ENCODE data around the gene KRTAP5-1.

KRTAP5-1 gene

DNA sequence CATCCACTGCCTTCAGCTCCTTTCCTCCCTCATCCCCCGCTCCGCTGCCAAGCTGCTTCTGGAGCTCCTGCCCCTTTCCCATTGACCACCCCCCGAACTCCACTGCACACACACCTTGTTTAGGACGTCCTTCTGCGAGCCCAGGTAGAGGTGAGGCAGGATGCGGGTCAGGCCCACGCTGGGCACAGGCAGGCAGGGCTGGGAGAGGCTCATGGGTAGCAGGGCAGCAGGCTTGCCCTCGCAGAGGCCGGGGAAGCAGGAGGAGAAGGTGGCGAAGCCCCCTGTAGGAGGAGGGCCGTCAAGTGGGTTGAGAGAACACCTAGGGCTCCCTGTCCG lies 26.3 kb downstream of the KRTAP5-1 start:
- DNase-seq, result no peak

DNA sequence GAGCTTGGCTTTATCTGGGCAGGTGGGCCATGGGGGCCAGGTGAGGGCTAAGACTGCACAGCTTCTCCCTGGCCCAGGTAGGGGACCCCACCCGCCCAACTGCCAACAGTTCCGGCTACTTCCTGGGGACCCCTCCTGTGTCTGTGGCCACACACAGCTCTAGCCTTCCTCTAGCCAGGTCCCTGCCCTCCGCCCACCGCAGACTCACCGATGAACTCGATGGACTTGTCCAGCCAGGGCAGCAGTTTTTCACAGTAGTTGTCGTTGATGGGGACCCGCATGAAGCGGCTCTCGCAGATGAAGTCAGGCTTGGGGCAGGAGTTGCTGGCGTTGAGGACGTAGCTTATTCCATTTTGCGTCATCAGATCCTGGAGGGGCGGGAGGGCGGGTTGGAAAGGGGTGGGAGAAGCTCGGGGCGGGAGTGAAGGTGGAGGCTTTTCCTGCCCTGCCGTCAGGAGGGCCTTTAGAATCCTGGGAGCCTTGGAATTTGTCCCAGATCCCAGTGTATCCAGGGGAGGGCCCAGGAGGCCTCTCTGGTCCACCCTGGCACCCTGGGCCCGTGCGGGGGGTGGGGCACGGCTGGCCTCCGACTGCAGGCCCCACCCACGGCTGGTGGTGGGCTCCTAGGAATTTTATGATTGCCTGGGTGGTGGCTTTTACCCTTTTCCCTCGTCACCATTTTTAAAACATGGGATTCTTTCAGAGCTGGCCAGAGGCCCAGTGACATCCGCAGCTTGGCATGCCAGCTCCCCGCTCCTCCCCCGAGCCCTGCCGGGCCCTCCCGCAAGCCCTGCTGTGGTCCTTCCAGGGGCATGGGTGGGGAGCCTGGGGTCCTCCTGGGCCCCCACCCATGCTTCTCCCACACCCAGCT lies 26.9 kb downstream of the KRTAP5-1 start:
- DNase-seq, result no peak

DNA sequence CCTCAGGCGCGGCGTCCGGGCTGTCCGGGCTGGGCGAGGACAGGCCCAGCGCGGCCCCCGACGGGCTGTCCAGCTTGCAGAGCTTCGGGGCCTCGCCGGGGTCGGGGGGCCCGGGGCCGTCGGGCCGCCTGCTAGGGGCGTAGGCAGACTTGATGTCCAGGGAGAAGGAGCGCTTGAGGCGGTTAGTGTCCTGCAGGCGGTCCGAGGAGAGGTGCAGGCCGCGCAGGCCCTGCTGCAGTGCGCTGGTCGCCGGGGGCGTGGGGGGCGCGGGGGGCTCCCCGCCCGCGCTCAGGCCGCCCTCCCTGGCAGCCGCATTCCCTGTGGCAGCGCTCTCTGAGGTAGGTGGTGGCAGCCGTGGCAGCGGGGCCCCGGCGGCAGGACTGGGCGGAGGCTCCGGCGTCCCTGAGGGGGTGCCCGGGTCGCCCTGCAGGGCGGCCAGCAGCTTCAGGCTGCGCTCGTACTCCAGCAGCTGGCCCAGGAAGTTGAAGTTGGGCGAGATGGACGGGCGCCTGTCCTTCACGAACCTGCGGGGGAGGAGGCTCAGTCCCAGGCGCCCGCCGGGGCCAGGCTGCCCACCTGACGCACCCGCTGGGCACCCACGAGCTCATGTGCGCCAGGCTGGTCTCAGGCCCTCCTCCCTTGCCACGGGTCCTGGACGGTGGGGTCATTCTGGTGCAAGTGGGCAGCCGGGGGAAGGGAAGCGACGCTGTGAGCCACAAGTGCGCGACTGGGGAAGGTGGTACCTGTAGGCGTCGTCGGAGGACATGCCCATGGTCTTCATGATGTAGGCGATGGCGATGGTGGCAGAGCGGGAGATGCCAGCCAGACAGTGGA lies 27.8 kb downstream of the KRTAP5-1 start:
- no peak for DNase-seq

DNA sequence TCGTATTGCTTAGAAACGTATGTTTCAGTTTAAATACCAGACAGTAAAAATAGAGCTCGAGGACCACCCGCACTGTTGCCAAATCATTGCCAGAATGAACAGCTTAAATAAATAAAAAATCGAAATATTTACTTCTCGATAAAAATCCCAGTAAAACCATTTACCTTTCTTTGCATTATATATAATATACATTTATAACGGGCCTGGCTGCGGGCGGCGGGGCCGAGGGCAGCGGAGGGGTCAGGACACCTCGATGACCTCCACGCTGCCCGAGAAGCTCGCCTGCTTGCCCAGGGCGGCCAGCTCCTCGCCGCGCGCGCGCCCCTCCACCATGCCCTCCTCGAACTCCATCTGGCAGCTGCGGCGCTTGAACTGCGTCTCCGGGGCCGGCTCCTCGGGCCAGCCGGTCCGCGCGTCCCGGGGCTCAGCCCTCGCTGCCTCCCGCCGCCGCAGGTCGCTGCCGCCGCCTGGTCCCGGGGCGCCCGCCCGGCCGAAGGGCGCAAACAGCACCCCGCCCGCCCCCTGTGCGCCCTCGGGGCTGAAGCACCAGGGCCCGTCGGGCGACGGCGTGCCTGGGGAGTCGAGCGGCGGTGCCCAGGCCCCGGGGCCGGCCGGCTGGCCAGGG lies 28.7 kb downstream of the KRTAP5-1 start:
- no peak for DNase-seq

- no peak for DNase-seq
These were observed 29.4 kb downstream of the KRTAP5-1 start for GRCh38 chr11:1555713-1556153.

GRCh38 chr11:1554981-1555712 lies 29.9 kb downstream of the KRTAP5-1 start:
- no peak for DNase-seq

- DNase-seq, result no peak
These were observed 31.1 kb downstream of the KRTAP5-1 start for GRCh38 chr11:1553808-1554594.

DNA sequence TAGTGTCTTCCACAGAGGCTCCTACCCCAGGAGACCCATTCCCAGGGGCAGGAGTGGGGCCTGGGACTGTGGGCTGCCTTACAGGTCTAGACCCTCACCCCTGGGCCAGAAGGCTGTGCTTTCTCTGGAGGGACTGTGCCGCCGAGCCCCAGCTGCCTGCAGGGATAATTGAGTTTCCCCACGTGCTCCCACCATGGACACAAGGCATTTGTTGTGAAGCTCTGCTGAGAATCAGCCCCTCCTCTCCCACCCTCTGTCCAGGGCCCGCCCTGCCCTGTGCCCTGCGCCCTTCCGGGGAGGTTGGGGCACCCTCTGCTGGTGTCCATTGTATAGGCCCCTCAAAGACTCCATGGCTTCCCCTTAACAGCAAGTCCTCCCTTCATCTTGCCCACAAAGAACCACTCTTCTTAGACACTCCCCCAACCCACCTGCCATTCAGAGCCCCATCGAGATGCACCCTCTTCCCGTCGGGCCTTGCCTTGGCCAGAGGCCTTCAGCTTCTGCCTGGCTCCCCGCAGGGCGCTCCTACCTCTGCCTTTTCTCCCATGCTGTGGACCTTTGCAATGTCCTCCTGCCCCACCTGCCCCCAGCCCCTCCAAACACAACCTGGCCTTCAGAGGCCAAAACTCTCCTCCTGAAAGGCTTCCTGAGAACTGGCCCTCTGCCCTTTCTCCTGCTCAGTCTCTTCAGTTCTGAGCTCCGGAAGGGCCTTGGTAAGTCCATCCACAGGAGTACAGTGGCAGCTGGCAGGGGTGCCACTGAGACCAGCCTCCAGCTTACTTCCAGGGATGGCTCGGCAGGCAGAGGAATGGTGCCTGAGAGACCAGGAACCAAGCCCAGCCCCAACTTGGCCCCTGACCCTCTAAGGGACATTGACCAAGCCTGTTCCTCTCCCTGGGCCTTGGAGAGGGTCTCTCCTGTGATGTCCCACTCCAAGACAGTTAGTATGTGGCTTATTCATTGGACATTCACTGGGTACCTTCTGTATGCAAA lies 35.4 kb downstream of the KRTAP5-1 start:
- DNase-seq, result no peak

DNA sequence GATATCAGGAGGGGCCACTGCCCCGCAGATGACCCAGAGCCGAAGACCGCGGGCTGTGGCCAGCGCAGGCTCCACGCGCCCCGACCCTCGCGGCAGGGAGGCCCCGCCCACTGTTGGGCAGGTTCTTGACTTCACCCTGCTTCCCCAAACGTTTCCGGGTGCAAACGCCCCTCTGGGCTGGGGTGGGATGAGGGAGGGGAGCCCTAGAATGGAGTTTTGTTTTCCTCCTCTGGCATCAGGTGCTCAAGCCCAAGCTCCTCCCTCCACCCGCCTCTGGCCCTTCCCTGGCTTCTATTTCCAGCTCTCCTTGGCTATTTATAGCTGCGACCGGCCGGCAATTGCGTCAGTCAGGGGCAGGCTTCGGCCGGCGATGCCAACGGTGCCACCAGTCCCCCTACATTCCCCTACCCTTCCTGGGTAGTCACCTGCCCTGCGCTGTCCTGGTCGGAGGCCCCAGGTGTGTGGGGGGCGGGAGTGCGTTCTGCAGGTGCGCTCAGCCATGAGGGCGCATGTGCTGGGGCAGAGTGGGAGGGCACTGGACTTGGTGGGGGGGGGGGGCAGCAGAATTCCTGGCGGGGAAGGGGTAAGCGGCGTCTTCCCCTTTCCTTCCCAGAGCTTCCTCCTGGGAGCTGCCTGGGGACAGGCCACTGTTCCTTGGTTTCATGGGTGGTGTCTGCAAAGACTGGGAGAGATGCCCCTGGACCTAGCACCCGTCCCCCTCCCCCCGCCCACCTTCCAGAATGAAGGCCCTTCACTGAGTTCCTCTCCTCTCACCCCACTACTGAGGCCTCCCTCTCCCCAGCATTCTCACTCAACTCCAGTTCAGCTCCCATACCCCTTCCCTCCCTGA lies 36.6 kb downstream of the KRTAP5-1 start:
- no peak for DNase-seq

- no peak for DNase-seq
These were observed 37.5 kb downstream of the KRTAP5-1 start for GRCh38 chr11:1547467-1548098.

DNA sequence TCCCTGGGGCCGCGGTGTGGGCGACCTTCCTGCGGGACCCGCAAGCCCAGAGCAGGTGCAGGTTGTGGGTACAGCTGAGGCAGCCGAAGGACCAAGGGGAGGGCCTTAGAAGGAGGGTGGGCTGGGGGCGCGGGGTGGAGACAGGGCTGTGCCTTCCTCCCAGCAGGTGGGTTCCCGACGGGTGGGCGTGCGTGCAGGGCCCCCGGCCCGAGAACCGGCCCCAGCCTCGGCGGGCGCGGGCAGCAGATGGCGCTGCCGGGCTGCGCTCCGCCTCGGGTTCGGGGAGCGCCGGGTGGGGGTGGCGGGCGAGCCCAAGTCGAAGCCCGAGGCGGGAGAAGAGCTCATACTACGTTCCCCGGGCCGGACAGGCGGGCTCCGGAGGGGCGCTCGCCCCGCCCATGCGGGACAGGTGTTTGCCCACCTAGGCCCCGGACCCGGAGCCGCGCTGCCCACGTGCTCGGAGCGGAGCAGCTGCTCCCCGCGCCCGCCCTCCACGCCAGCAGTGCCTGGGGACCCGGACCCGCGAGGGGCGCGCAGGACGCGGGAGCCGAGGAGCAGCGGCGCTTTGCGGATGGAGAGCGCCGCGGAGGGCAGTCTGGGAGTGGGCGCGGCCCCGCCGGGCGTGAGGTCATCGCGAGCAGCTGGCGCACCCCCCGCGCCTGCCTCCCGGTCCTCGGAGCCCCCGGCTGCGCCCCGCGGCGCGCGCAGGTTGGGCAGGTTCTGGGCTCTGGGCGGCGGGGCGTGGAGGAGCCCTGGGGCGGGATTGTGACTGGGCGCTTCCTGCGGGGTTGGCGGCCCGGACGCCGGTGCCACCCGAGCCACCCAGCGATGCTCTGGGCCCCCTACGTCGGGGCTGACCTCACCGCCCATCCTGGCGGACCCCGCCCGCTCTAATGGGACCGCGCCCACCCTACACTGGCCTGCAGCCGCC lies 38.3 kb downstream of the KRTAP5-1 start:
- peak; percentile 57 for DNase-seq

DNA sequence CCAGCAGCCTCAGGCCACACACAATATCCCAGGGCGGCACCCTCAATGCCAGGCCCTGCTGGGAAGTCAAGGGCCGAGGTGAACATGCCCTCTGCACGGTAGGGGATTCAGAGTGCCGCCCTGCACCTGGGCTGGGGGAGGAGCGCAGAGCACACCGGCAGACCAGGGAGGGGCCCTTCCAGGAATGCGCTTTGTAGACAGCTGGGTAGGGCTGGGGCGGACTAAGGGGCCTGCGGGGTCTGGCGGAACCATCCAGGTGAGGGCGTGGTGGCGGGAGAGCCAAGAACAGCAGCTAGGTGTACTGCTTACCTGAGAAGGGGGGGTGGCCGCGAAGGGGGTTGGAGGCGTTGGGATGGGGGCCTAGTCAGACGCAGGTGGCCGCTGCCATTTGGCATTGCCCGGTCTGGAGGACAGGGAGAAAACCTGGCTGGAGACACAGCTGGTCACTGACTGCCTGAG lies 39.0 kb downstream of the KRTAP5-1 start:
- no peak for DNase-seq

GRCh38 chr11:1545432-1545831 lies 39.7 kb downstream of the KRTAP5-1 start:
- no peak for DNase-seq

DNA sequence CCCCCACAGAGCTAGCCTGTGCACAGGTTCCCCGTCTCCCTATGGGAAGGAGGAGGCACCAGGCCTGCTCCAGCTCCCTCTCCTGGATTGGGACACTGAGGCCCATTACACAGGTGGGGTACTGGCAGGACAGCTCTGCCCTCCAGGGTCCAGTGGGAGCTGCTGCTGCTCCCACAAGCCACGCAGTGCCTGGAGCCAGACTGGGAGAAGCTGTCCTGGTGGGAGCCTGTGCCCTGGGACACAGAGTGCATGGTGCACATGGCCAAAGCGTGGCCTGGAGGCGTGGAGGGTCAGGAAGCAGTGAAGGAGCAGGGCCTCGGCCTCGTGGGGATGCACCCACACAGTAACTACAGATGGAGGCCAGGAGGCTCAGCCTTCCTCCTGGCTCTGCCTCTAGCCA lies 40.5 kb downstream of the KRTAP5-1 start:
- no peak for DNase-seq

DNA sequence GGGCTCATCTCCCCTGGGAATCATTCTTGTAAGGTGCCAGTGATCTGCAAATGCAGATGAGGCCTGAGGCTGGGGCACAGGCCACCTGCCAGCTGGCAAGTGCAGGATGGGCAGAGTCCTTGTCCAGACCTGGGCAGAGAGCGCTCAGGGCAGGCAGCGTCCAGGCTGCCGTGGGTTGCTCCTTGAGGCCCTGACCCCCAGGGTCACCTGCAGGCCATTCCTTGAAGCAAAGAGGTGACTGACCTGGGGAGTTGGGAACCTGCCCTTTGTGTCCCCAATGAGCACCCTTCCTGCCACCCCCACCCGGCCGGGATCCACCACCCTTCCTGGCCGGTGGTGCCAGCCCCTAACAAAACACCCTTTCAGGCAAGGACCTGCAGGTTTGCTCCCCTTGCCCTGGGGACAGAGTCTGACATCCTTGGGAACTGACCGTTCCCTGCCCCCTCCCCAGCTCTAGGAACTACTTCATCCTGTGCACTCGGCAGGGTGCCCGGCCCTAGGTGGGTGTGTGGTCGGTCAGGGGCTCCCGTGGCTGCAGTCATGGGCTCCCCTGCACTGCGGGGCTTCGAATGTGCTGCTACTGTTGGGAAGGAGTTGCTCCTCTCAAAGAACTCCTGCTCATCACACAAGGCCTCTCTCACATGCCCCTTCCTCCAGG lies 41.3 kb downstream of the KRTAP5-1 start:
- no peak for DNase-seq

DNA sequence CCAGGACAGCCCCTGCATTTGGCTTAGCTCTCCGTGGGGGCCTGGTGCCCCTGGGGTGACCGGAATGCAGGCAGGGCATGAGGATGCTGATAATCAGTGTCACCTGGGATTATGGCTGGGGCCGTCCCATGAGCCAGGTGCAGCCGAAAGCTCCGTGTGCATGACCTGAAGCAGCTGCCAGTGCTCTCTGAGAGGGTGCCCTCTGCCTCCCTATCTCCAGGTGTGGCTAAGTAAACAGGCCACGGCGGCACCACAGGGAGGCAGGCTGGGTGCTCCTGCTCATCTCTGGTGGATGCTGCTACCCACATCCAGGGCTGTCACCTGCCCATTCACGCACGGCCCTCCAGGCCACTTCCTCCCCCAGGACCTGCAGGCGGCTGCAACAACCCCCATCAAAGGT lies 42.8 kb downstream of the KRTAP5-1 start:
- no peak for DNase-seq

DNA sequence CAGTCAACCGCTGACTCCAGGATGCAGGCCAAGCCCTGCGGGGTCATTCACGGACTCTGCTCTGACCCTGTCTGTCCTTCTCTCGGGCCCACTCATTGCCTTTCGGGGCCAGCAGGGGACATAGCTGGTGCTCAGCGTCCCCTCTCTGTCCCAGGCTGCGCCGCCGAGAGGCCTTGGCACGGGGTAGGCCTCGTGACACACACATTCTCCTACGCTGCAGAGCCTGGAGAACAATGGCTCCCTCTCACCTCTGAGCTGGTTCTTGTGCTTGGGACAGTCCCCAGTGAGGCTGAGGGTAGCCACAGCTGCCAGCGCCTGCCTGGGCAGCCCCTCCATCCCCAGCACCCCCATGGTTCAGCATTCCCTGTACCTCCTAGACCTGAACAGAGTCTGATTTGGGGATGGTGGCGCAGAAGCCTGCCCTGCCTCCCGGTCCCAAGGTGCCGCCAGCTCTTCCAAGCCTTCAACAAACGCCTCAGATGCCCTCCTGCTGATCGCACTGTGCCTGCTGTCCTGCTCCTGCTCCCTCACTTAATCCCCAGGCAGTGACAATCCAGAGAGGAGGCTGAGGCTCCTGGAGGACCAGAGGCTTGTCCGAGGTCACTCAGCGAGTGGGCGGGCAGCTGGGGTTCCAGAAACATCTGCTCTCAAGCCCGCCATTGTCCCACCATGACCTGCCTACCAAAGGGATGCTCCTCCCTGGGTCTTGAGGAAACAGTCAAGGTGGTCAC lies 43.4 kb downstream of the KRTAP5-1 start:
- no peak for DNase-seq
